HL-60 (cell line): Measurements from ENCODE around the gene LAMC3.

Experiments used
- CTCF ChIP-seq: IDR thresholded peaks from one replicate; pipeline ENCODE4 v1.5.1; 2011; ENCODE audit warnings: low read length, control low read depth, inconsistent platforms; ENCODE audit not compliant: insufficient read depth
- GABPA ChIP-seq: IDR thresholded peaks from 2 replicates; pipeline ENCODE4 v1.6.1; 2012; ENCODE audit warnings: low read depth
- POLR2AphosphoS5 ChIP-seq: IDR thresholded peaks from 2 replicates; pipeline ENCODE4 v1.6.1; 2012; ENCODE audit warnings: low read depth

- TF ChIP-seq CTCF, result no peak
- TF ChIP-seq POLR2AphosphoS5, result no peak
- no peak for TF ChIP-seq GABPA
Measured at GRCh38 chr9:130972277-130972956, 36.6 kb upstream of the LAMC3 start.
